ENCODE results near the gene TNNI3. TPM values are rescaled to one million over a fixed set of nuclear protein-coding genes. Genes with fewer than 3 reads are reported as not detected.

TNNI3 gene
- total and polyA plus RNA-seq, 9 of the 15 experiments (the other 6 are each of a cell fraction or from before 2014, with no cell fraction given): 4.7 to 158 (median 42.0) TPM

DNA sequence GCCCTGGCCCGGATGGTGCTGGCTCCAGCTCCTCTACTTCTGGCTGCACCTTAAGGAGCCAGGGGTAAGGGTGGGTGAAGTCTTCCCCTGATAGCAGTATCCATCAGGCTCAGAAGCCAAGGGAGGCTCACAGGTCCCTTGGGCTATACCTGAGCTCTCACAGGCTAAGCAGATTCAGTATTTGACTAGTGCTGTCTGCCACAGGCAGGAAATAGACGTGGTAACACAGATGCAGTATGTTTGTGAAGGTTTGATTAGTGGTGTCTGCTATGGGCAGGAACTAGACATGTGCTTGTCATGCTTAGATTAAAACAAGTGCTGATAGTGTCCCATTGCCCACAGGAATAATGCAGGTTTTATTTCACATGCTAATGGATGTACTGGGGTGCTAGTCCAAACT, 18.5 kb upstream of the TNNI3 start (continued):
- 0 out of 4 replicates have a peak, but pooled peaks of 1 of the 2 experiments have one; percentile 35 for TF ChIP-seq TRIM24 (IDR thresholded peaks at IDR 0.05)
- no peak for TF ChIP-seq RBFOX2 (IDR thresholded peaks at IDR 0.05; ENCODE audit: low read depth, low read length)
- TF ChIP-seq, protein P1, sequence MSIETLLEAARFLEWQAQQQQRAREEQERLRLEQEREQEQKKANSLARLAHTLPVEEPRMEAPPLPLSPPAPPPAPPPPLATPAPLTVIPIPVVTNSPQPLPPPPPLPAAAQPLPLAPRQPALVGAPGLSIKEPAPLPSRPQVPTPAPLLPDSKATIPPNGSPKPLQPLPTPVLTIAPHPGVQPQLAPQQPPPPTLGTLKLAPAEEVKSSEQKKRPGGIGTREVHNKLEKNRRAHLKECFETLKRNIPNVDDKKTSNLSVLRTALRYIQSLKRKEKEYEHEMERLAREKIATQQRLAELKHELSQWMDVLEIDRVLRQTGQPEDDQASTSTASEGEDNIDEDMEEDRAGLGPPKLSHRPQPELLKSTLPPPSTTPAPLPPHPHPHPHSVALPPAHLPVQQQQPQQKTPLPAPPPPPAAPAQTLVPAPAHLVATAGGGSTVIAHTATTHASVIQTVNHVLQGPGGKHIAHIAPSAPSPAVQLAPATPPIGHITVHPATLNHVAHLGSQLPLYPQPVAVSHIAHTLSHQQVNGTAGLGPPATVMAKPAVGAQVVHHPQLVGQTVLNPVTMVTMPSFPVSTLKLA (conservative IDR thresholded peaks at IDR 0.05): peak; percentile 74 to 84
- no peak for TF ChIP-seq TEAD2 (tag; IDR thresholded peaks at IDR 0.05)
- TF ChIP-seq, protein P2, sequence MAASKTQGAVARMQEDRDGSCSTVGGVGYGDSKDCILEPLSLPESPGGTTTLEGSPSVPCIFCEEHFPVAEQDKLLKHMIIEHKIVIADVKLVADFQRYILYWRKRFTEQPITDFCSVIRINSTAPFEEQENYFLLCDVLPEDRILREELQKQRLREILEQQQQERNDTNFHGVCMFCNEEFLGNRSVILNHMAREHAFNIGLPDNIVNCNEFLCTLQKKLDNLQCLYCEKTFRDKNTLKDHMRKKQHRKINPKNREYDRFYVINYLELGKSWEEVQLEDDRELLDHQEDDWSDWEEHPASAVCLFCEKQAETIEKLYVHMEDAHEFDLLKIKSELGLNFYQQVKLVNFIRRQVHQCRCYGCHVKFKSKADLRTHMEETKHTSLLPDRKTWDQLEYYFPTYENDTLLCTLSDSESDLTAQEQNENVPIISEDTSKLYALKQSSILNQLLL (CRISPR knock-in tag; IDR thresholded peaks at IDR 0.05; ENCODE audit: borderline replicate concordance): no peak
- TF ChIP-seq, protein P3, sequence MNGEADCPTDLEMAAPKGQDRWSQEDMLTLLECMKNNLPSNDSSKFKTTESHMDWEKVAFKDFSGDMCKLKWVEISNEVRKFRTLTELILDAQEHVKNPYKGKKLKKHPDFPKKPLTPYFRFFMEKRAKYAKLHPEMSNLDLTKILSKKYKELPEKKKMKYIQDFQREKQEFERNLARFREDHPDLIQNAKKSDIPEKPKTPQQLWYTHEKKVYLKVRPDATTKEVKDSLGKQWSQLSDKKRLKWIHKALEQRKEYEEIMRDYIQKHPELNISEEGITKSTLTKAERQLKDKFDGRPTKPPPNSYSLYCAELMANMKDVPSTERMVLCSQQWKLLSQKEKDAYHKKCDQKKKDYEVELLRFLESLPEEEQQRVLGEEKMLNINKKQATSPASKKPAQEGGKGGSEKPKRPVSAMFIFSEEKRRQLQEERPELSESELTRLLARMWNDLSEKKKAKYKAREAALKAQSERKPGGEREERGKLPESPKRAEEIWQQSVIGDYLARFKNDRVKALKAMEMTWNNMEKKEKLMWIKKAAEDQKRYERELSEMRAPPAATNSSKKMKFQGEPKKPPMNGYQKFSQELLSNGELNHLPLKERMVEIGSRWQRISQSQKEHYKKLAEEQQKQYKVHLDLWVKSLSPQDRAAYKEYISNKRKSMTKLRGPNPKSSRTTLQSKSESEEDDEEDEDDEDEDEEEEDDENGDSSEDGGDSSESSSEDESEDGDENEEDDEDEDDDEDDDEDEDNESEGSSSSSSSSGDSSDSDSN (IDR thresholded peaks at IDR 0.05; ENCODE audit: borderline replicate concordance in 1 of 2, low read depth in 2 of 2, low read length in 2 of 2): no peak
- TF ChIP-seq CBFA2T2 (conservative IDR thresholded peaks at IDR 0.05): no peak
- TF ChIP-seq, protein P4, sequence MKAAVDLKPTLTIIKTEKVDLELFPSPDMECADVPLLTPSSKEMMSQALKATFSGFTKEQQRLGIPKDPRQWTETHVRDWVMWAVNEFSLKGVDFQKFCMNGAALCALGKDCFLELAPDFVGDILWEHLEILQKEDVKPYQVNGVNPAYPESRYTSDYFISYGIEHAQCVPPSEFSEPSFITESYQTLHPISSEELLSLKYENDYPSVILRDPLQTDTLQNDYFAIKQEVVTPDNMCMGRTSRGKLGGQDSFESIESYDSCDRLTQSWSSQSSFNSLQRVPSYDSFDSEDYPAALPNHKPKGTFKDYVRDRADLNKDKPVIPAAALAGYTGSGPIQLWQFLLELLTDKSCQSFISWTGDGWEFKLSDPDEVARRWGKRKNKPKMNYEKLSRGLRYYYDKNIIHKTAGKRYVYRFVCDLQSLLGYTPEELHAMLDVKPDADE (conservative IDR thresholded peaks at IDR 0.05; ENCODE audit: control insufficient read depth, low read depth, low read length): no peak
- TF ChIP-seq CXXC5 (CRISPR knock-in tag; IDR thresholded peaks at IDR 0.05): peak; percentile 36; the same call in 1 of the 2 replicates
- peak; percentile 72 for TF ChIP-seq CREM (IDR thresholded peaks at IDR 0.05; ENCODE audit: low read depth)
- TF ChIP-seq, protein P5, sequence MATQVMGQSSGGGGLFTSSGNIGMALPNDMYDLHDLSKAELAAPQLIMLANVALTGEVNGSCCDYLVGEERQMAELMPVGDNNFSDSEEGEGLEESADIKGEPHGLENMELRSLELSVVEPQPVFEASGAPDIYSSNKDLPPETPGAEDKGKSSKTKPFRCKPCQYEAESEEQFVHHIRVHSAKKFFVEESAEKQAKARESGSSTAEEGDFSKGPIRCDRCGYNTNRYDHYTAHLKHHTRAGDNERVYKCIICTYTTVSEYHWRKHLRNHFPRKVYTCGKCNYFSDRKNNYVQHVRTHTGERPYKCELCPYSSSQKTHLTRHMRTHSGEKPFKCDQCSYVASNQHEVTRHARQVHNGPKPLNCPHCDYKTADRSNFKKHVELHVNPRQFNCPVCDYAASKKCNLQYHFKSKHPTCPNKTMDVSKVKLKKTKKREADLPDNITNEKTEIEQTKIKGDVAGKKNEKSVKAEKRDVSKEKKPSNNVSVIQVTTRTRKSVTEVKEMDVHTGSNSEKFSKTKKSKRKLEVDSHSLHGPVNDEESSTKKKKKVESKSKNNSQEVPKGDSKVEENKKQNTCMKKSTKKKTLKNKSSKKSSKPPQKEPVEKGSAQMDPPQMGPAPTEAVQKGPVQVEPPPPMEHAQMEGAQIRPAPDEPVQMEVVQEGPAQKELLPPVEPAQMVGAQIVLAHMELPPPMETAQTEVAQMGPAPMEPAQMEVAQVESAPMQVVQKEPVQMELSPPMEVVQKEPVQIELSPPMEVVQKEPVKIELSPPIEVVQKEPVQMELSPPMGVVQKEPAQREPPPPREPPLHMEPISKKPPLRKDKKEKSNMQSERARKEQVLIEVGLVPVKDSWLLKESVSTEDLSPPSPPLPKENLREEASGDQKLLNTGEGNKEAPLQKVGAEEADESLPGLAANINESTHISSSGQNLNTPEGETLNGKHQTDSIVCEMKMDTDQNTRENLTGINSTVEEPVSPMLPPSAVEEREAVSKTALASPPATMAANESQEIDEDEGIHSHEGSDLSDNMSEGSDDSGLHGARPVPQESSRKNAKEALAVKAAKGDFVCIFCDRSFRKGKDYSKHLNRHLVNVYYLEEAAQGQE (IDR thresholded peaks at IDR 0.05; ENCODE audit: borderline replicate concordance): peak; percentile 88
- TF ChIP-seq, protein P5 (CRISPR knock-in tag; IDR thresholded peaks at IDR 0.05; ENCODE audit: low read depth): no peak
- TF ChIP-seq ZBTB17 (CRISPR knock-in tag; IDR thresholded peaks at IDR 0.05): peak; percentile 99
